Tibial artery (tissue), 4 donors: ENCODE data around the gene ACTR5.

ENCODE experiments used
- DNase-seq, 2 donors: peaks; one replicate each; pipeline ENCODE4 v3.0.0-alpha.2; 2019
- H3K27ac ChIP-seq, 2 donors: fragments of 200-600 bp; sonication (generic) in 1 of 2; 1 replicate in 1 of 2; 2 replicates in 1 of 2; pipeline ENCODE4 v1.5.1; 2018 to 2019; ENCODE audit warnings: mild to moderate bottlenecking in 1 of 2
- H3K27me3 ChIP-seq, 2 donors: fragments of 200-600 bp; sonication (generic) in 1 of 2; one replicate each; pipeline versions ENCODE4 v1.5.1 to v1.6.0; 2016 to 2019
- H3K36me3 ChIP-seq, 3 donors: fragments of 200-600 bp; sonication (generic) in 2 of 3; one replicate each; pipeline ENCODE4 v1.5.1; 2016 to 2019; ENCODE audit warnings: mild to moderate bottlenecking in 2 of 3
- H3K4me1 ChIP-seq, 4 donors: fragments of 200-600 bp; sonication (generic) in 2 of 4; 1 replicate in 3 of 4; 2 replicates in 1 of 4; pipeline ENCODE4 v1.5.1; 2016 to 2019
- H3K4me3 ChIP-seq, 2 donors: fragments of 200-600 bp; sonication (generic) in 1 of 2; 1 replicate in 1 of 2; 2 replicates in 1 of 2; pipeline ENCODE4 v1.5.1; 2018 to 2019; ENCODE audit warnings: mild to moderate bottlenecking in 2 of 2
- H3K9me3 ChIP-seq, 3 donors: fragments of 200-600 bp; sonication (generic) in 1 of 3; one replicate each; pipeline ENCODE4 v1.5.1; 2016 to 2019
- CTCF ChIP-seq, 2 experiments: fragments of 200-600 bp in 1 of 2; fragments of 450-650 bp in 1 of 2; IDR thresholded peaks; one replicate each; pipeline ENCODE4 v1.5.1; 2017 to 2019; ENCODE audit warnings: antibody characterized with exemption in 2 of 2, mild to moderate bottlenecking in 1 of 2, moderate library complexity in 1 of 2
- intact Hi-C: fragments of 100-400 bp; cut with DNase I; formaldehyde crosslinking; loops from one replicate; pipeline ENCODE4 v1.15.0; 2023; ENCODE audit warnings: low total_unique reads

Gene ACTR5

GRCh38 chr20:38728911-38729642, 19.2 kb upstream of the ACTR5 start:
- H3K27me3 ChIP-seq: peaks cover 10 to 99% of the 10 kb centered on the region in 2 donors
- H3K9me3 ChIP-seq: no peaks in the 10 kb centered on the region
- no peak overlapping the region for H3K27ac ChIP-seq
- no peak overlapping the region for H3K4me3 ChIP-seq
- peaks cover 0 to 51% (median 37%) of the 10 kb centered on the region in 4 donors for H3K4me1 ChIP-seq
- intact Hi-C loops: loop anchor here (10.0 kb wide), 1 partner anchor 156 kb away; no protein-coding TSS in a partner anchor
- DNase-seq: no peak
- TF ChIP-seq CTCF (IDR thresholded peaks at IDR 0.05): no peak
- no peaks in the 10 kb centered on the region for H3K36me3 ChIP-seq

GRCh38 chr20:38729767-38730166, 18.5 kb upstream of the ACTR5 start:
- intact Hi-C loops: loop anchor here (10.0 kb wide), 1 partner anchor 155 kb away; no protein-coding TSS in a partner anchor
- Histone ChIP-seq H3K27me3 (peaks cover 10 to 98% of the 10 kb centered on the region in 2 donors), H3K4me3 (no peak overlapping the region), H3K4me1 (peaks cover 0 to 44% (median 30%) of the 10 kb centered on the region in 4 donors), H3K36me3 (no peaks in the 10 kb centered on the region), H3K27ac (no peak overlapping the region), H3K9me3 (no peaks in the 10 kb centered on the region)
- no peak for TF ChIP-seq CTCF (IDR thresholded peaks at IDR 0.05)
- no peak for DNase-seq

- no peak for TF ChIP-seq CTCF (IDR thresholded peaks at IDR 0.05)
- DNase-seq: no peak
- no peak overlapping the region for H3K4me3 ChIP-seq
- H3K27ac ChIP-seq: no peak overlapping the region
- H3K9me3 ChIP-seq: no peaks in the 10 kb centered on the region
- H3K27me3 ChIP-seq: peaks cover 10 to 96% of the 10 kb centered on the region in 2 donors
- no peaks in the 10 kb centered on the region for H3K36me3 ChIP-seq
- peaks cover 0 to 38% (median 25%) of the 10 kb centered on the region in 4 donors for H3K4me1 ChIP-seq
- intact Hi-C loops: no loop called here
These were observed 17.9 kb upstream of the ACTR5 start for GRCh38 chr20:38730167-38730988.

GRCh38 chr20:38730989-38731737, 17.1 kb upstream of the ACTR5 start:
- intact Hi-C loops: no loop called here
- Histone ChIP-seq H3K27ac (no peak overlapping the region), H3K9me3 (no peaks in the 10 kb centered on the region), H3K27me3 (peaks cover 10 to 88% of the 10 kb centered on the region in 2 donors), H3K4me3 (peak overlapping the region in 1 of 2 donors; percentile 34), H3K4me1 (peaks cover 0 to 38% (median 21%) of the 10 kb centered on the region in 4 donors), H3K36me3 (no peaks in the 10 kb centered on the region)
- DNase-seq: no peak
- TF ChIP-seq CTCF (IDR thresholded peaks at IDR 0.05): peak; percentile 76 to 99

GRCh38 chr20:38731738-38732113, 16.5 kb upstream of the ACTR5 start:
- Histone ChIP-seq H3K4me3 (peak overlapping the region in 1 of 2 donors; percentile 34), H3K9me3 (no peaks in the 10 kb centered on the region), H3K4me1 (peaks cover 0 to 36% (median 20%) of the 10 kb centered on the region in 4 donors), H3K36me3 (no peaks in the 10 kb centered on the region), H3K27ac (no peak overlapping the region), H3K27me3 (peaks cover 10 to 82% of the 10 kb centered on the region in 2 donors)
- no peak for TF ChIP-seq CTCF (IDR thresholded peaks at IDR 0.05)
- DNase-seq: no peak
- intact Hi-C loops: no loop called here
